ACC112 (cell line): ENCODE results near the gene RUNX3.

Source experiments
- H2AFZ ChIP-seq: fragments of 200-600 bp; sonication (generic); one replicate; pipeline ENCODE4 v1.6.0; 2017; ENCODE audit warnings: antibody characterized with exemption, low read length; ENCODE audit not compliant: unreplicated experiment
- H3K27ac ChIP-seq: fragments of 200-600 bp; sonication (generic); 2 replicates; pipeline ENCODE4 v1.5.1; 2014; ENCODE audit warnings: low read depth, mild to moderate bottlenecking, antibody characterized with exemption, low read length, moderate library complexity
- H3K27me3 ChIP-seq: fragments of 200-600 bp; sonication (generic); 2 replicates; pipeline ENCODE4 v1.6.1; 2014; ENCODE audit warnings: mild to moderate bottlenecking, antibody characterized with exemption, low read length, moderate library complexity, mixed read lengths; ENCODE audit not compliant: insufficient read depth
- H3K36me3 ChIP-seq: fragments of 200-600 bp; sonication (generic); 2 replicates; pipeline ENCODE4 v1.6.1; 2016; ENCODE audit warnings: mild to moderate bottlenecking, antibody characterized with exemption, low read length, moderate library complexity, mixed read lengths; ENCODE audit not compliant: insufficient read depth
- H3K4me1 ChIP-seq: fragments of 200-600 bp; sonication (generic); one replicate; pipeline ENCODE4 v1.6.1; 2016; ENCODE audit warnings: low read length, mixed read lengths; ENCODE audit not compliant: insufficient read depth, unreplicated experiment, control insufficient read depth
- H3K4me3 ChIP-seq: fragments of 200-600 bp; sonication (generic); 2 replicates; pipeline ENCODE4 v1.5.1; 2014; ENCODE audit warnings: mild to moderate bottlenecking, low read depth, low read length
- H3K79me2 ChIP-seq: fragments of 200-600 bp; sonication (generic); one replicate; pipeline ENCODE4 v1.6.0; 2016; ENCODE audit warnings: low read length; ENCODE audit not compliant: control insufficient read depth, unreplicated experiment, insufficient read depth

Gene RUNX3

GRCh38 chr1:24898909-24899439 is 31.1 kb downstream of the RUNX3 start:
- Histone ChIP-seq H2AFZ (no peak overlapping the region), H3K36me3 (no peaks in the 10 kb centered on the region), H3K27me3 (peaks cover 19% of the 10 kb centered on the region), H3K4me3 (no peak overlapping the region), H3K27ac (no peak overlapping the region), H3K4me1 (no peaks in the 10 kb centered on the region), H3K79me2 (no peaks in the 10 kb centered on the region)

GRCh38 chr1:24898152-24898908 is 31.7 kb downstream of the RUNX3 start:
- H3K27me3 ChIP-seq = peaks cover 19% of the 10 kb centered on the region
- no peaks in the 10 kb centered on the region for H3K36me3 ChIP-seq
- H3K79me2 ChIP-seq = no peaks in the 10 kb centered on the region
- H3K27ac ChIP-seq = no peak overlapping the region
- H3K4me3 ChIP-seq = no peak overlapping the region
- H3K4me1 ChIP-seq = no peaks in the 10 kb centered on the region
- no peak overlapping the region for H2AFZ ChIP-seq

DNA sequence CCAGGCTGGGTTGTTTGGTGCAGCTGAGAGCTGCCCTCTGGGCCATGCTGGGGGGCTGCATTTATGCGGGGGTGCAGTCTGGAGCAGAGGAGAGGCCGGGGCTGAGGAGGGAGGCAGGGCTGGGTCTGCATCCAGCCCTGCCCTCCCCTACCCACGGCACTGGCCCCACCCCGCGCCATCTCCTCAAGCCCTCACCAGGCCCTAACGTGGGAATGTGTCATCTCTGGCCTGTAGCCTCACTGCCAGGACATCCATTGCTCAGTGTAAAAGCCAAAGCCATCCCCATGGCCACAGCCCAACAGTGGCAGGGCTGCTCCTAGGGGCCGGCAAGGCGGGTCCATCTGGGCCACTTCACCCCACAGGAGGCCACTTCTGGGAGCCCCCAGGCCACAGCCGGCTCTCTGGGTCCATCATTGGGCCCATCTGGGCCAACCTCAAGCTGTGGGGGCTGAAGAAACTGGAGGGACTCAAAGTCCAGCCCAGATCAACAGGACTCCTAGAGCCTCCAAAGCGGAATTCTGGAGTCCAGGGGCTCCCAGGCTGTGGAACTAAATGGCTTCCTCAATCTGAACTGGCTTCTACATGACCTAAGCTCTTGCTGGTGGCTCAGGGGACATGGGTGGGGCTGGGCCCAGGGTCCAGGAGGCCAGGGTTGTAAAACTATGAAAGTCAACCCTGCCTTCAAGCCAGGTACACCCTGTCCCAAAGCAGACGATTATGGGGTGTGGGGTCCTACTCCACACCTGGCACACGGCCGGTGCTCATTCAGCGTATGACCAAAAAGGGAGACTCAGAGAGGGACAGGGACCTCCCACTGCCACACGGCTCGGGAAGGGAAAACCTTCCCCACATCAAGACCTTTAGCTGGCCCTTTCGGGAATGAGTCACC is 32.6 kb downstream of the RUNX3 start:
- Histone ChIP-seq H3K4me1 (no peaks in the 10 kb centered on the region), H3K4me3 (no peak overlapping the region), H3K36me3 (no peaks in the 10 kb centered on the region), H3K27me3 (peaks cover 19% of the 10 kb centered on the region), H3K79me2 (no peaks in the 10 kb centered on the region), H3K27ac (no peak overlapping the region), H2AFZ (no peak overlapping the region)

- Histone ChIP-seq H2AFZ (no peak overlapping the region), H3K79me2 (no peaks in the 10 kb centered on the region), H3K36me3 (no peaks in the 10 kb centered on the region), H3K4me3 (no peak overlapping the region), H3K27ac (no peak overlapping the region), H3K27me3 (peaks cover 19% of the 10 kb centered on the region), H3K4me1 (no peaks in the 10 kb centered on the region)
These were observed 33.3 kb downstream of the RUNX3 start for GRCh38 chr1:24896596-24897262.

DNA sequence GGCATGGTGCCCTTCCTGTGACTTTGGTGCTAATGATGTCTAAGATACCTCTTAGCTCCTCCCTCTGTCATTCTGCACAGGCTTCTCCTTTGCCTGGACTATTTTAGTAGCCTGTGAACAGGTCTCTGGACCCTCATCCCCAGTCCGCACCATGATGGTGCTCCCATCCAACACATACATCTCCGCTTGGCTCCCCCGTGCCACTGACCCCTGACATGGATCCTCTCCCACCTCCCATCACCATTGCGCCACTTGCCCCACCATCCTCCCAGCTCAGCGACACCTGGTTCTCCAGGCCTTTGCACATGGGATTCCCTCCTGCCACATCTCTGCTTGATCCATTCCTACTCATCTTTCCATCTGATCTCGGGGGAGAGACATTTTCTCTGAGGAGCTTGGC is 33.9 kb downstream of the RUNX3 start:
- H3K4me3 ChIP-seq = no peak overlapping the region
- H3K4me1 ChIP-seq = no peaks in the 10 kb centered on the region
- H3K79me2 ChIP-seq = no peaks in the 10 kb centered on the region
- H3K27me3 ChIP-seq = peaks cover 19% of the 10 kb centered on the region
- H3K36me3 ChIP-seq = no peaks in the 10 kb centered on the region
- no peak overlapping the region for H3K27ac ChIP-seq
- H2AFZ ChIP-seq = no peak overlapping the region

DNA sequence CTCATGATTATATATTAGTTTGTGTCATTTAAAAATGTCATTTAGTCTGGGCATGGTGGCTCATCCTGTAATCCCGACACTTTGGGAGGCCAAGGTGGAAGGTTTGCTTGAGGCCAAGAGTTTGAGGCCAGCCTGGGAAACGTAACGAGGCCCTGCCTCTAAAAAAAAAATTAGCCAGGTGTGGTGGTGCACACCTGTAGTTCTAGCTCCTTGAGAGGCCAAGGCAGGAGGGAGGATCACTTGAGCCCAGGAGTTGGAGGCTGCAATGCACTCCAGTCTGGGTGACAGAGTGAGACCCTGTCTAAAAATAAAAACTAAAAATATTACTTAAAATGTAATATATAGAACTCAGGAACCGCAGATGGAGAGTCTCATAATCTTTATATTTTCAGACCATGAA is 34.6 kb downstream of the RUNX3 start:
- H3K4me1 ChIP-seq = no peaks in the 10 kb centered on the region
- no peaks in the 10 kb centered on the region for H3K36me3 ChIP-seq
- no peak overlapping the region for H2AFZ ChIP-seq
- H3K4me3 ChIP-seq = no peak overlapping the region
- no peaks in the 10 kb centered on the region for H3K79me2 ChIP-seq
- no peak overlapping the region for H3K27ac ChIP-seq
- H3K27me3 ChIP-seq = peaks cover 14% of the 10 kb centered on the region

DNA sequence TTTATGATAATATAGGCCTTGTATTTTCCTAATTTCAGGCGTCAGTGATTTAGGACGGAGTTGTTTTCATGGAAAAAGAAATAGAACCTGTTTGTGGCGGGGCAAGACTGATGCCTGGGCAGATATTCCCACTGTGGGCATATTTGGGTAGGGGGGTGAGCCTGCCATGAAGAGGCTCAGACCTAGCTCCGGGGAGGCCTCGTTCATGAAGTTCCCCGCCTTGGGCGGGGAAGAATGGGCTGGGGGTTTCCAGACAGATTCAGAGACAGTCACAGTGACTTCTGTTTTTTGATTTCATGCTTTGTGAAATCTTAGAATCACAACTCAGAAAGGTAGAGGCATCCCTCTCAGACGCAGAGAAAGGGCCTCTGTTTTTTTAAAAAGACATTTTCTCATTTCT is 36.1 kb downstream of the RUNX3 start:
- H3K36me3 ChIP-seq = no peaks in the 10 kb centered on the region

GRCh38 chr1:24893431-24893830 is 36.6 kb downstream of the RUNX3 start:
- Histone ChIP-seq H3K4me1 (peaks cover 5% of the 10 kb centered on the region), H2AFZ (no peak overlapping the region), H3K36me3 (no peaks in the 10 kb centered on the region), H3K27me3 (no peaks in the 10 kb centered on the region), H3K79me2 (no peaks in the 10 kb centered on the region), H3K27ac (no peak overlapping the region), H3K4me3 (no peak overlapping the region)

More for the DNA sequence above, 36.1 kb downstream of the RUNX3 start:
- Histone ChIP-seq H3K27ac (no peak overlapping the region), H3K27me3 (peaks cover 6% of the 10 kb centered on the region; the same call in 1 of the 2 replicates), H2AFZ (no peak overlapping the region), H3K4me3 (no peak overlapping the region), H3K4me1 (peaks cover 5% of the 10 kb centered on the region), H3K79me2 (no peaks in the 10 kb centered on the region)

DNA sequence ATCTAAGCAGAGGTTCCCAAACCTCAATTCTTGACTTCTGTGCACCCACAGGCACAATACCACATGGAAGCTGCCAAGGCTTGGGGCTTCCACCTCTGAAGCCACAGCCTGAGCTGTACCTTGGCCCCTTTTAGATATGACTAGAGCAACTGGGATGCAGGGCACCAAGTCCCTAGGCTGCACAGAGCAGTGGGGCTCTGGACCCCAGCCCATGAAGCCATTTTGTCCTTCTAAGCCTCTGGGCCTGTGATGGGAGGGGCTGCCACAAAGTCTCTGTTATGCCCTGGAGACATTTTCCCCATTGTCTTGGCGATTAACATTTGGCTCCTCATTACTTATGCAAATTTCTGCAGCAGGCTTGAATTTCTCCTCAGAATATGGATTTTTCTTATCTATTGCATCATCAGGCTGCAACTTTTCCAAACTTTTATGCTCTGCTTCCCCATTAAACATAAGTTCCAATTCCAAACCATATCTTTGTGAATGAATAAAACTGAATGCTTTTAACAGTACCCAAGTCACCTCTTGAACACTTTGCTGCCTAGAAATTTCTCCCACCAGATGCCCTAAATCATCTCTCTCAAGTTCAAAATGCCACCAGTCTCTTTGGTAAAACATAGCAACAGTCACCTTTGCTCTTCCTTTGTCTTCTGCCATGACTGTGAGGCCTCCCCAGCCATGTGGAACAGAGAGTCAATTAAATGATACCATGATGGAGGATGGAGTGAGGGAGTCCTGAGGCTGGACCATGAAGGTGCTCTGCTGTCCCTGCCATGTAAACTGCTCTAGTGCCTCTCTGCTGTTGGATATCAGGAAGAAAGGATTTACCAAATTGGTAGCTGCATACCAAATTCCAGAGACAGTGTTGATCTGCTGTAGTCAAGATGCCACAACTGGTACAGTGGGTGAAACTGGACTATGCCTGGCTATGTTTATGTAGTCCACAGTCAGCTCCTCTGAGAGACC is 37.6 kb downstream of the RUNX3 start:
- Histone ChIP-seq H3K27ac (no peak overlapping the region), H3K4me1 (peaks cover 5% of the 10 kb centered on the region)

More for the DNA sequence above, 37.6 kb downstream of the RUNX3 start:
- Histone ChIP-seq H3K36me3 (no peaks in the 10 kb centered on the region), H2AFZ (no peak overlapping the region), H3K4me3 (no peak overlapping the region), H3K79me2 (no peaks in the 10 kb centered on the region), H3K27me3 (no peaks in the 10 kb centered on the region)
